GM12801 (cell line): ENCODE data around the gene EXOSC10.

ENCODE experiments used
- TF ChIP-seq, protein P1 (sequence below): IDR thresholded peaks from one replicate; pipeline ENCODE4 v1.5.1; 2011; ENCODE audit warnings: control low read depth; ENCODE audit not compliant: insufficient read length; ENCODE audit errors: extremely low read depth

Gene EXOSC10

GRCh38 chr1:11062965-11063401, 36.7 kb downstream of the EXOSC10 start:
- TF ChIP-seq, protein P1, sequence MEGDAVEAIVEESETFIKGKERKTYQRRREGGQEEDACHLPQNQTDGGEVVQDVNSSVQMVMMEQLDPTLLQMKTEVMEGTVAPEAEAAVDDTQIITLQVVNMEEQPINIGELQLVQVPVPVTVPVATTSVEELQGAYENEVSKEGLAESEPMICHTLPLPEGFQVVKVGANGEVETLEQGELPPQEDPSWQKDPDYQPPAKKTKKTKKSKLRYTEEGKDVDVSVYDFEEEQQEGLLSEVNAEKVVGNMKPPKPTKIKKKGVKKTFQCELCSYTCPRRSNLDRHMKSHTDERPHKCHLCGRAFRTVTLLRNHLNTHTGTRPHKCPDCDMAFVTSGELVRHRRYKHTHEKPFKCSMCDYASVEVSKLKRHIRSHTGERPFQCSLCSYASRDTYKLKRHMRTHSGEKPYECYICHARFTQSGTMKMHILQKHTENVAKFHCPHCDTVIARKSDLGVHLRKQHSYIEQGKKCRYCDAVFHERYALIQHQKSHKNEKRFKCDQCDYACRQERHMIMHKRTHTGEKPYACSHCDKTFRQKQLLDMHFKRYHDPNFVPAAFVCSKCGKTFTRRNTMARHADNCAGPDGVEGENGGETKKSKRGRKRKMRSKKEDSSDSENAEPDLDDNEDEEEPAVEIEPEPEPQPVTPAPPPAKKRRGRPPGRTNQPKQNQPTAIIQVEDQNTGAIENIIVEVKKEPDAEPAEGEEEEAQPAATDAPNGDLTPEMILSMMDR: no peak

DNA sequence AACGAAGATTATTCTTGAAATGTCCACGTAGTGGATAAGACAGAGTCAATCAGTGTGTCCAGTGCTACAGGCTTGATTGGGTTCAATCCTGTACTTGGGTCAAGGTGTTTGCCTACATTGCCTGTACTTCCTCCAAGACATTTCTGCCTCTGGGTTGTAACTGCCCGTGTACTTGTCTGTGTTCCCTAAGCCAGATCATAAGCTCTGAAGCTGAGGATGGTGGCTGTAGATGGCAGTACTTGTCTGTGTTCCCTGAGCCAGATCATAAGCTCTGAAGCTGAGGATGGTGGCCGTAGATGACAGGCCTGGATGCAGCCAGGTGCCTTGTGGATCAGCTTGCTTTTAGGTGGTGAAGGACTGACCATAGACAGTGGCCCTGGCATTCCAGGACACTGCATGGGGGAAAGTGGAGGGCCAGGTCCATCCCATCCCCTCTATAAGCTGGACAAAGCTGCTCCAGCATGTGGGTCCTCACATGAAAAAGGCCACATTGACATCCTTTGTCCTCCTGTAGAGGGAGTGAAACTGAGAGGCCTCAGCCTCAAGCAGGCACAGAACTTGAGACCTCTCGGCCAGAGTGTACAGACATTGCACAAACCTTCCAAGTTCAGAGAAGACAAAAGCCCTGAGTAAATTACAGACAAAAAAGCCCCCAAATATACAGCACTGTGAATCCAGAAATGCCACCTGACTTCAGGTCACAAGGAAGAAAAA, 37.9 kb downstream of the EXOSC10 start:
- TF ChIP-seq, protein P1: no peak

- TF ChIP-seq, protein P1: no peak
These were observed 39.5 kb downstream of the EXOSC10 start, which contains the start of gene SRM for GRCh38 chr1:11059968-11060830. TSS of gene SRM (minus strand) at chr1:11060018. CDS start at chr1:11059943, 75 bp downstream.

DNA sequence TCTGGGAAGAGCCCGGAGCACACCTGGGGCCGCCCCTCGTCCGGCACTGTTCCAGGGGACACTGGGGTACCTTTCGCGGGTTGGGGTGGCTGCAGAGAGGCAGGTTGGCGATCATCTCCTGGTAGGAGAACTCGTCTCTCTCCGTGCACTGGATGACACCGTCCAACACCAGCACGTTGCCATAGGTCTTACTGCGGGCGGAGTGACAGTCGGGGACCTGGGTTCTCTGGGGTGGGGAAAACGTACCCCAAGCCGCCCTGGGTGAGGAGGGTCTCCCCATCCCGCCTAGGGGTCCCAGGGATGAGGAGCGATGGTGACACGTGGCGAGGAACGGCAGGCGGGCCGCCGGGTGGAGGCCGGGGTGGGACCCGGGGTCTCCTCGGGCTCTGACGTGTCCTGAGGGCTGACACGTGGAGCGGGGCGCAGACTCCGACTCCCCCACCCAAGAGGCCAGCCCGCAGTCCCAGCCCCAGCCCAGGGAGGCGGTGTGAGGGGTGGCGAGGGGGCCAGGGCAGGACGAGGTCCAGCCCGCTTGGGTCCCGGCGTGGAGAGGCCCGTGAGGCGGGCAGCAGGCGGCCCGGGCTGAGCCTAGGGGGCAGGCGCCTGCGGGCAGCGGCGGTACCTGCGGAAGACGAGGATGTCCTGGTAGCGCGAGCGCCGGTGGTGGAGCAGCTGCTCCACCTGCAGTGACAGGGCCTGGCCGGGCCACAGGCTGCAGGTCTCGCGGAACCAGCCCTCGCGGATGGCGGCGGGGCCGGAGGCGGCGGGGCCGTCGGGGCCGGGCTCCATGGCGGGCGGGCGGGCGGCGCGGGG, 40.3 kb downstream of the EXOSC10 start:
- TF ChIP-seq, protein P1: no peak

GRCh38 chr1:11058595-11059154, 41.0 kb downstream of the EXOSC10 start:
- TF ChIP-seq, protein P1: no peak

DNA sequence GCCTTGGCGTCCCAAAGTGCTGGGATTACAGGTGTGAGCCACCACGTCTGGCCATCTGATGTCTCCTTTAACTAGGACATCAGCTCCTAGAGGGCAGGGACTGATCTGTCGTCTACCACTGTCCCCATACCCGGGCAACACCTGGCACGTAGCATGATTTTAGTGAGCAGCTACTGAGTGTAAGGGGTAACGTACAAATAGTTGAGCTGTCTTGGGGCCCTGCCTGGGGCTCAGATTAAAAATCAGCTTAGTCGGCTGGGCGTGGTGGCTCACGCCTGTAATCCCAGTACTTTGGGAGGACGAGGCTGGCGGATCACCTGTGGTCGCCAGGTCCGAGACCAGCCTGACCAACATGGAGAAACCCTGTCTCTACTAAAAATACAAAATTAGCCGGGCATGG, 41.6 kb downstream of the EXOSC10 start:
- TF ChIP-seq, protein P1: no peak
